ENCODE results near the gene MYO1F.
"Not testable (repeated sequence)": the region's sequence is repeated elsewhere in the genome, so short reads cannot be mapped to it uniquely, and the experiment has no call there.

The MYO1F gene

DNA sequence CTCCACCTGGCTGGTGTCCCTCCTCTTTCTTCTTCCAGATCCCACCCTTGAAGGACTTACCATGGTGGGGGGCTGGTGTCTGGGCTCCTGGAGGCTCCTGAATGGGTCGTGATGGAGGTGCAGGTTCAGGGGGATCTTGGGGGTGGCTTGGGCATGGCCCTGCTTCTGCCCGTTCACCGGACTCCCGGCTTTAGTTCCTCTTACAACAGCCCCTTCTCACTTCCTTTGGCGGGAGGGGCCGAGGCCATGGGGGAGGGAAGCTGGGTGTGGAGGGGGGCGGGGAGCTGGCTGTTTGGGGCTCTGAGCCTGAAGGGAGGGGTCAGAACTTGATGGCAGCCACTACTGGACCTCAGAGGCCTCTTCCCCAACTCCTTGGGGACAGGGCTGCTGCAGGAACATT, at the start of gene MYO1F:
TSS of gene MYO1F (minus strand) at position 196 of the 400 bp plus-strand sequence. CDS start at position 63, 133 bp downstream.
- no peak within 1 kb of the TSS for H3K4me3 ChIP-seq (ENCODE audit: low read length)
- TF ChIP-seq, protein P1, sequence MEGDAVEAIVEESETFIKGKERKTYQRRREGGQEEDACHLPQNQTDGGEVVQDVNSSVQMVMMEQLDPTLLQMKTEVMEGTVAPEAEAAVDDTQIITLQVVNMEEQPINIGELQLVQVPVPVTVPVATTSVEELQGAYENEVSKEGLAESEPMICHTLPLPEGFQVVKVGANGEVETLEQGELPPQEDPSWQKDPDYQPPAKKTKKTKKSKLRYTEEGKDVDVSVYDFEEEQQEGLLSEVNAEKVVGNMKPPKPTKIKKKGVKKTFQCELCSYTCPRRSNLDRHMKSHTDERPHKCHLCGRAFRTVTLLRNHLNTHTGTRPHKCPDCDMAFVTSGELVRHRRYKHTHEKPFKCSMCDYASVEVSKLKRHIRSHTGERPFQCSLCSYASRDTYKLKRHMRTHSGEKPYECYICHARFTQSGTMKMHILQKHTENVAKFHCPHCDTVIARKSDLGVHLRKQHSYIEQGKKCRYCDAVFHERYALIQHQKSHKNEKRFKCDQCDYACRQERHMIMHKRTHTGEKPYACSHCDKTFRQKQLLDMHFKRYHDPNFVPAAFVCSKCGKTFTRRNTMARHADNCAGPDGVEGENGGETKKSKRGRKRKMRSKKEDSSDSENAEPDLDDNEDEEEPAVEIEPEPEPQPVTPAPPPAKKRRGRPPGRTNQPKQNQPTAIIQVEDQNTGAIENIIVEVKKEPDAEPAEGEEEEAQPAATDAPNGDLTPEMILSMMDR (conservative IDR thresholded peaks at IDR 0.05; ENCODE audit: low read depth, low read length) = no peak
- no peak for DNase-seq (ENCODE audit: low read depth)

DNA sequence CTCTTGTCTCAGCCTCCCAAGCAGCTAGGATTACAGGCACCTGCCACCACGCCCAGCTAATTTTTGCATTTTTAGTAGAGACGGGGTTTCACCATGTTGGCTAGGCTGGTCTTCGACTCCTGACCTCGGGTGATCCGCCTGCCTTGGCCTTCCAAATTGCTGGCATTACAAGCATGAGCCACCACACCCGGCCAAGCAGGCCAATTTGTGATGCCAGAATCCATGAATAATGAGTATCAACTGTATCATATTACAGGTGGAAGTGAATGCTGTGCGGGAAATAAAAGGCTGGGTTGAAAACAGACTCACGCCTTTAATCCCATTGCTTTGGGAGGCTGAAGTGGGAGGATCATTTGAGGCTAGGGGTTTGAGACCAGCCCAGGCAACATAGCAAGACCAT, 49.6 kb upstream of the MYO1F start:
- DNase-seq (ENCODE audit: low read depth) = no peak
- TF ChIP-seq, protein P1 (conservative IDR thresholded peaks at IDR 0.05; ENCODE audit: low read depth, low read length) = no peak
- no peak overlapping the region for H3K4me3 ChIP-seq (ENCODE audit: low read length)

DNA sequence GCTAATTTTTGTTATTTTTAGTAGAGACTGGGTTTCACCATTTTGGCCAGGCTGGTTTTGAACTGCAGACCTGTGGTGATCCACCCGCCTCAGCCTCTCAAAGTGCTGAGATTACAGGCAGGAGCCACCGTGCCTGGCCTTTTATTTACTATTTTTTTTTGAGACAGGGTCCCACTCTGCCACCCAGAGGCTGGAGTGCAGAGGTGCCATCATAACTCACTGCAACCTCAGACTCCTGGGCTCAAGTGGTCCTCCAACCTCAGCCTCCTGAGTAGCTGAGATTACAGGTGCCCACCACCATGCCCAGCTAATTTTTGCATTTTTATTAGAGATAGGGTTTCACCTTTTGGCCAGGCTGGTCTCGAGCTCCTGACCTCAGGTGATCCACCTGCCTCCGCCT, 45.6 kb upstream of the MYO1F start:
- H3K4me3 ChIP-seq (ENCODE audit: low read length); DNase-seq (ENCODE audit: low read depth): not testable (repeated sequence)

DNA sequence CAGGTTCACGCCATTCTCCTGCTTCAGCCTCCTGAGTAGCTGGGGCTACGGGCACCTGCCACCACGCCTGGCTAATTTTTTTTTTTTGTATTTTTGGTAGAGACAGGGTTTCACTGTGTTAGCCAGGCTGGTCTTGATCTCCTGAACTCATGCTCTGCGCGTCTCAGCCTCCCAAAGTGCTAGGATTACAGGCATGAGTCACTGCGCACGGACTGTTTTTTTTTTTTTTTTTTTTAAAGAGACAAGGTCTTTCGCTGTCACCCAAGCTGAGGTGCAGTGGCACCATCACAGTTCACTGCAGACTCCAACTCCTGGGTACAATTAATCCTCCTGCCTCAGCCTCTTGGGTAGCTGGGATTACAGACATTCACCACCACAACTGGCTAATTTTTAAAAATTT, 41.5 kb upstream of the MYO1F start:
- DNase-seq (ENCODE audit: low read depth) = no peak
- TF ChIP-seq, protein P1 (conservative IDR thresholded peaks at IDR 0.05; ENCODE audit: low read depth, low read length) = no peak
- no peak overlapping the region for H3K4me3 ChIP-seq (ENCODE audit: low read length)

DNA sequence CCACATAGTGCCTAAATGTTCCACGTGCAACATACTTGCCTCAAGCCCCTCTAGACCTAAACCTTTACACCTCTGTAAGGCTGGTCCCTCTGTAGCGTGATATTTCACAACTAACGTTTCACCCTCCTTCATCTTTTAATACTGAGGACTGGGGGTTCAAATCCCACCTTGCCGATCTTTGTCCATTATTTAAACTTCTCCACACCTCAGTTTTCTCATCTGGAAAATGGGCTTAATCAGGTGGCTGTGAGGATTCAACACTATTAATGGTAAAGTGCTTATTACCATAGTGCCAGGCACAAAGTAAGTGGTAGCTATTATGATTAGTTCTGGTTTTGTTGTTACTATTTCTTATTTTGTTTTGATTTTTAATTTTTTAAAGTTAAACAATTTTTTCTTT, 40.7 kb upstream of the MYO1F start:
- no peak overlapping the region for H3K4me3 ChIP-seq (ENCODE audit: low read length)
- DNase-seq (ENCODE audit: low read depth) = no peak
- TF ChIP-seq, protein P1 (conservative IDR thresholded peaks at IDR 0.05; ENCODE audit: low read depth, low read length) = no peak

DNA sequence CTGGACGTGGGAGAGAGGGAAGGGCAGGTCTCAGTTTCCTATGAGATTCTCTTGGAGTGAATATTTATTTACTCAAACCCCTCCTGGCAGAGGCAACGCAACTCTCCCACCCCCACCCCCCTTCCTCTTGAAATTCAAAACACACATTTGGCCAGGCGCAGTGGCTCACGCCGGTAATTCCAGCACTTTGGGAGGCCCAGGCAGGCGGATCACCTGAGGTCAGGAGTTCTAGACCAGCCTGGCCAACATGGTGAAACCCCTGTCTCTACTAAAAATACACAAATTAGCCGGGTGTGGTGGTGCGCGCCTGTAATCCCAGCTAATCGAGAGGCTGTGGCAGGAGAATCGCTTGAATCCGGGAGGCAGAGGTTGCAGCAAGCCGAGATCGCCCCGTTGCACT, 40.1 kb upstream of the MYO1F start:
- not testable (repeated sequence) for H3K4me3 ChIP-seq (ENCODE audit: low read length); DNase-seq (ENCODE audit: low read depth)

DNA sequence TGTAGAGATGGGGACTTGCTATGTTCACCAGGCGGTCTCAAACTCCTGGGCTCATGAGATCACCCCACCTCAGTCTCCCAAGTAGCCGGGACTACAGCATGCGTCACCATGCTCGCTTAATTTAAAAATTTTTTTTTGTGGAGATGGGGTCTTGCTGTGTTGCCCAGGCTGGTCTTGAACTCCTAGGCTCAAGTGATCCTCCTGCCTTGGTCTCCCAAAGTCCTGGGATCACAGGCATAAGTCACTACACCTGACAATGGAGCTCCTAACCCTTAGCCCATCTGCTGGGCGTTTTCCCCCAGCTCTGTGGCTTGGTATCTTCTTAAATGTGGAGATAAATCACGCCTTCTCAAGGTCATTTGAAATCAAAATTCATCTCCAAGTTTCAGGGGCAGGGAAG, 39.6 kb upstream of the MYO1F start:
- H3K4me3 ChIP-seq (ENCODE audit: low read length) = no peak overlapping the region
- DNase-seq (ENCODE audit: low read depth) = no peak
- TF ChIP-seq, protein P1 (conservative IDR thresholded peaks at IDR 0.05; ENCODE audit: low read depth, low read length) = no peak

DNA sequence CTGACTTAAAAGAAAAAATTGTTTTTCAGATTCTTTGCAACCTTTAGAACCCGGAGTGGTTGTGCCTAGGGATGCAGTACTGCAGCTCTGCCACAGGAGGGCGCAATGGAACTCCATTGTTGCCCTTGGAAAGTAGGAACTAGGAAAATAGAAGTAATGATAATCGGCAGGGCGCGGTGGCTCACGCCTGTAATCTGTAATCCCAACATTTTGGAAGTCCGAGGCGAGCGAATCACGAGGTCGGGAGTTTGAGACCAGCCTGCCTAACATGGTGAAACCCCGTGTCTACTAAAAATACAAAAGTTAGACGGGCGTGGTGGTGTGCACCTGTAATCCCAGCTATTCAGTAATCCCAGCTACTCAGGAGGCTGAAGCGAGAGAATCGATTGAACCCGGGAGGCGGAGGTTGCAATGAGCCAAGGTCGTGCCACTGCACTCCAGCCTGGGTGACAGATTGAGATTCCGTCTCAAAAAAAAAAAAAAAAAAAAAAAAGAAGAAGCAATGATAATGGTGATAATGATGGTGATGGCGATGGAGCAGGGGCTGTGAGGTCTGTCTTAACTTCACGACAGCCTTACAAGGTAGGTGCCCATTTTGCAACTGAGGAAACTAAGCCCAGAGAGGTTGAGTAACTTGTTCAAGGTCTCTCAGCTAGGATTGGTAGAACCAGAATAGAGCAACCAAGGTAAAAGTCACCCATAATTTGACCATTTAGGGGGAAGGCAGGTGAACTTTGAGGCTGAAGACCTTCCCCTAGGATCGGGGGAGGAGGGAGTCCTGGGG, 38.8 kb upstream of the MYO1F start:
- no peak overlapping the region for H3K4me3 ChIP-seq (ENCODE audit: low read length)
- DNase-seq (ENCODE audit: low read depth) = no peak
- TF ChIP-seq, protein P1 (conservative IDR thresholded peaks at IDR 0.05; ENCODE audit: low read depth, low read length) = peak; percentile 93

All from retinal pigment epithelial cell (primary cell).